ENCODE data around the gene ISL1. TPM values are rescaled to one million over a fixed set of nuclear protein-coding genes. Genes with fewer than 3 reads are reported as not detected.

The ISL1 gene
- total and polyA plus RNA-seq, 5 donors, result not detected

GRCh38 chr5:51378061-51378409 is 5.2 kb upstream of the ISL1 start:
- H3K4me3 ChIP-seq (ENCODE audit: low read length), result no peak overlapping the region
- no peaks in the 10 kb centered on the region for H3K4me1 ChIP-seq (ENCODE audit: control insufficient read depth, insufficient read depth, low read length)
- ATAC-seq (no peak), DNase-seq (no peak)
- H3K27ac ChIP-seq (ENCODE audit: low read length), result no peak overlapping the region
- 10% methylated on average over 12 of the region's 12 CpGs for WGBS
- peaks cover 6% of the 10 kb centered on the region for H3K27me3 ChIP-seq (ENCODE audit: control insufficient read depth, insufficient read depth)
- intact Hi-C loops (cut with DNase I), result no loop called here
- no peaks in the 10 kb centered on the region for H3K9me3 ChIP-seq (ENCODE audit: control insufficient read depth, low read length)

- WGBS, result 3% methylated on average over 37 of the region's 37 CpGs
- ATAC-seq (no peak), DNase-seq (no peak)
- no peaks in the 10 kb centered on the region for H3K9me3 ChIP-seq (ENCODE audit: control insufficient read depth, low read length)
- peak overlapping the region; percentile 38 for H3K4me3 ChIP-seq (ENCODE audit: low read length)
- intact Hi-C loops (cut with DNase I), result no loop called here
- no peaks in the 10 kb centered on the region for H3K4me1 ChIP-seq (ENCODE audit: control insufficient read depth, insufficient read depth, low read length)
- H3K27me3 ChIP-seq (ENCODE audit: control insufficient read depth, insufficient read depth), result peaks cover 6% of the 10 kb centered on the region
- no peak overlapping the region for H3K27ac ChIP-seq (ENCODE audit: low read length)
These were observed 4.6 kb upstream of the ISL1 start for GRCh38 chr5:51378448-51379330.

- intact Hi-C loops (cut with DNase I), result no loop called here
- H3K4me3 ChIP-seq (ENCODE audit: low read length), result peak overlapping the region; percentile 38
- H3K9me3 ChIP-seq (ENCODE audit: control insufficient read depth, low read length), result no peaks in the 10 kb centered on the region
- H3K27me3 ChIP-seq (ENCODE audit: control insufficient read depth, insufficient read depth), result peaks cover 6% of the 10 kb centered on the region
- H3K27ac ChIP-seq (ENCODE audit: low read length), result no peak overlapping the region
- ATAC-seq, result no peak
- 8% methylated on average over 4 of the region's 4 CpGs for WGBS
- H3K4me1 ChIP-seq (ENCODE audit: control insufficient read depth, insufficient read depth, low read length), result no peaks in the 10 kb centered on the region
- DNase-seq, result no peak
These were observed 3.9 kb upstream of the ISL1 start for GRCh38 chr5:51379331-51379700.

GRCh38 chr5:51380603-51381207 is 2.5 kb upstream of the ISL1 start:
- ATAC-seq, result no peak
- 7% methylated on average over 7 of the region's 7 CpGs for WGBS
- DNase-seq, result no peak
- intact Hi-C loops (cut with DNase I), result no loop called here
- Histone ChIP-seq H3K27me3 (ENCODE audit: control insufficient read depth, insufficient read depth) (peaks cover 8% of the 10 kb centered on the region), H3K9me3 (ENCODE audit: control insufficient read depth, low read length) (no peaks in the 10 kb centered on the region), H3K4me1 (ENCODE audit: control insufficient read depth, insufficient read depth, low read length) (no peaks in the 10 kb centered on the region), H3K4me3 (ENCODE audit: low read length) (no peak overlapping the region), H3K27ac (ENCODE audit: low read length) (no peak overlapping the region)

GRCh38 chr5:51381761-51382474 is 1.3 kb upstream of the ISL1 start:
- Histone ChIP-seq H3K27me3 (ENCODE audit: control insufficient read depth, insufficient read depth) (peaks cover 10% of the 10 kb centered on the region), H3K4me1 (ENCODE audit: control insufficient read depth, insufficient read depth, low read length) (no peaks in the 10 kb centered on the region), H3K4me3 (ENCODE audit: low read length) (peak overlapping the region; percentile 13), H3K9me3 (ENCODE audit: control insufficient read depth, low read length) (no peaks in the 10 kb centered on the region), H3K27ac (ENCODE audit: low read length) (no peak overlapping the region)
- DNase-seq (no peak), ATAC-seq (no peak)
- intact Hi-C loops (cut with DNase I), result no loop called here
- WGBS, result 8% methylated on average over 19 of the region's 19 CpGs

GRCh38 chr5:51382521-51383130 is 622 bp upstream of the ISL1 start:
- peak in 2 of 3 donors; percentile 37 to 39 for DNase-seq
- peak in 1 of 2 donors; percentile 29 for ATAC-seq
- Histone ChIP-seq H3K27ac (ENCODE audit: low read length) (no peak overlapping the region), H3K4me1 (ENCODE audit: control insufficient read depth, insufficient read depth, low read length) (no peaks in the 10 kb centered on the region), H3K27me3 (ENCODE audit: control insufficient read depth, insufficient read depth) (peaks cover 10% of the 10 kb centered on the region), H3K4me3 (ENCODE audit: low read length) (peak overlapping the region; percentile 8), H3K9me3 (ENCODE audit: control insufficient read depth, low read length) (no peaks in the 10 kb centered on the region)
- intact Hi-C loops (cut with DNase I), result no loop called here
- WGBS, result 1% methylated on average over 45 of the region's 45 CpGs

- 8% methylated on average over 12 of the region's 12 CpGs for WGBS
These were observed 1.1 kb downstream of the ISL1 start for GRCh38 chr5:51384281-51384840.

GRCh38 chr5:51385216-51385615 is 2.0 kb downstream of the ISL1 start:
- WGBS, result 23% methylated on average over 5 of the region's 5 CpGs
- intact Hi-C loops (cut with DNase I), result no loop called here
- no peaks in the 10 kb centered on the region for H3K9me3 ChIP-seq (ENCODE audit: control insufficient read depth, low read length)
- no peak overlapping the region for H3K4me3 ChIP-seq (ENCODE audit: low read length)
- H3K27me3 ChIP-seq (ENCODE audit: control insufficient read depth, insufficient read depth), result peaks cover 10% of the 10 kb centered on the region
- H3K27ac ChIP-seq (ENCODE audit: low read length), result no peak overlapping the region
- no peaks in the 10 kb centered on the region for H3K4me1 ChIP-seq (ENCODE audit: control insufficient read depth, insufficient read depth, low read length)
- DNase-seq (no peak), ATAC-seq (no peak)

More at GRCh38 chr5:51384281-51384840, 1.1 kb downstream of the ISL1 start:
- DNase-seq (no peak), ATAC-seq (no peak)
- peaks cover 10% of the 10 kb centered on the region for H3K27me3 ChIP-seq (ENCODE audit: control insufficient read depth, insufficient read depth)
- intact Hi-C loops (cut with DNase I), result no loop called here
- no peak overlapping the region for H3K27ac ChIP-seq (ENCODE audit: low read length)
- no peaks in the 10 kb centered on the region for H3K9me3 ChIP-seq (ENCODE audit: control insufficient read depth, low read length)
- no peak overlapping the region for H3K4me3 ChIP-seq (ENCODE audit: low read length)
- H3K4me1 ChIP-seq (ENCODE audit: control insufficient read depth, insufficient read depth, low read length), result no peaks in the 10 kb centered on the region

GRCh38 chr5:51386916-51387883 is 4.0 kb downstream of the ISL1 start:
- intact Hi-C loops (cut with DNase I), result no loop called here
- peak in 1 of 3 donors; percentile 33 for DNase-seq
- peaks cover 7% of the 10 kb centered on the region for H3K27me3 ChIP-seq (ENCODE audit: control insufficient read depth, insufficient read depth)
- ATAC-seq, result no peak
- WGBS, result 7% methylated on average over 38 of the region's 38 CpGs
- no peak overlapping the region for H3K27ac ChIP-seq (ENCODE audit: low read length)
- H3K9me3 ChIP-seq (ENCODE audit: control insufficient read depth, low read length), result no peaks in the 10 kb centered on the region
- no peak overlapping the region for H3K4me3 ChIP-seq (ENCODE audit: low read length)
- no peaks in the 10 kb centered on the region for H3K4me1 ChIP-seq (ENCODE audit: control insufficient read depth, insufficient read depth, low read length)

- Histone ChIP-seq H3K4me1 (ENCODE audit: control insufficient read depth, insufficient read depth, low read length) (no peaks in the 10 kb centered on the region), H3K27me3 (ENCODE audit: control insufficient read depth, insufficient read depth) (peaks cover 7% of the 10 kb centered on the region), H3K9me3 (ENCODE audit: control insufficient read depth, low read length) (no peaks in the 10 kb centered on the region), H3K27ac (ENCODE audit: low read length) (no peak overlapping the region), H3K4me3 (ENCODE audit: low read length) (no peak overlapping the region)
- WGBS, result 20% methylated on average over 10 of the region's 10 CpGs
- ATAC-seq, result no peak
- intact Hi-C loops (cut with DNase I), result no loop called here
- DNase-seq, result no peak
These were observed 4.6 kb downstream of the ISL1 start for GRCh38 chr5:51387884-51388275.
